CD14-positive monocyte (primary cell): ENCODE data around the gene TRIOBP. TPM values are rescaled to one million over a fixed set of nuclear protein-coding genes. Genes with fewer than 3 reads are reported as not detected.
"Not testable (repeated sequence)": the region's sequence is repeated elsewhere in the genome, so short reads cannot be mapped to it uniquely, and the experiment has no call there.

Experiments used
- DNase-seq, 3 donors: peaks; one replicate each; pipeline ENCODE4 v3.0.0-alpha.2; 2011 to 2022
- H2AFZ ChIP-seq: 2 replicates; pipeline ENCODE4 v1.6.0; 2012; ENCODE audit warnings: mild to moderate bottlenecking, low read depth, low read length, inconsistent platforms; ENCODE audit not compliant: insufficient read depth, poor library complexity, severe bottlenecking
- H3K27ac ChIP-seq, 2 donors: 1 replicate in 1 of 2; 2 replicates in 1 of 2; pipeline ENCODE4 v1.5.1; 2012 to 2013; ENCODE audit warnings: low read length in 2 of 2, control low read depth in 1 of 2, inconsistent platforms in 1 of 2, low read depth in 1 of 2, mild to moderate bottlenecking in 1 of 2
- H3K27me3 ChIP-seq, 2 donors: one replicate each; pipeline versions ENCODE4 v1.6.0 to v1.6.1; 2011 to 2013; ENCODE audit warnings: low read length in 2 of 2; ENCODE audit not compliant: control insufficient read depth in 2 of 2, insufficient read depth in 2 of 2
- H3K36me3 ChIP-seq, 2 donors: replicated peaks in 1 of 2; 1 replicate in 1 of 2; 2 replicates in 1 of 2; pipeline versions ENCODE4 v1.5.1 to v1.6.1; 2012 to 2013; ENCODE audit warnings: low read length in 2 of 2, control low read depth in 1 of 2, inconsistent platforms in 1 of 2, mild to moderate bottlenecking in 1 of 2; ENCODE audit not compliant: insufficient read depth in 2 of 2, control insufficient read depth in 1 of 2
- H3K4me1 ChIP-seq, 2 donors: 1 replicate in 1 of 2; 2 replicates in 1 of 2; pipeline versions ENCODE4 v1.5.1 to v1.6.1; 2012 to 2013; ENCODE audit warnings: low read length in 2 of 2, control low read depth in 1 of 2, inconsistent platforms in 1 of 2, mild to moderate bottlenecking in 1 of 2, moderate library complexity in 1 of 2; ENCODE audit not compliant: insufficient read depth in 2 of 2, control insufficient read depth in 1 of 2
- H3K4me2 ChIP-seq: replicated peaks from 2 replicates; pipeline ENCODE3; 2012; ENCODE audit warnings: low read length, moderate library complexity, mild to moderate bottlenecking; ENCODE audit not compliant: poor library complexity, severe bottlenecking; ENCODE audit errors: extremely low read depth
- H3K4me3 ChIP-seq, 3 experiments: fragments of 200-600 bp in 1 of 3; sonication (generic) in 1 of 3; replicated peaks in 1 of 3; 1 replicate in 2 of 3; 2 replicates in 1 of 3; pipeline ENCODE4 v1.5.1; 2011 to 2013; ENCODE audit warnings: low read length in 3 of 3, mild to moderate bottlenecking in 3 of 3, control low read depth in 2 of 3, low read depth in 2 of 3, inconsistent platforms in 1 of 3, moderate library complexity in 1 of 3
- H3K79me2 ChIP-seq: 2 replicates; pipeline ENCODE4 v1.6.0; 2012; ENCODE audit warnings: mild to moderate bottlenecking, control low read depth, inconsistent platforms, low read length, moderate library complexity; ENCODE audit not compliant: insufficient read depth
- H3K9ac ChIP-seq: 2 replicates; pipeline ENCODE4 v1.6.0; 2017; ENCODE audit warnings: low read length, mild to moderate bottlenecking; ENCODE audit not compliant: insufficient read depth, poor library complexity, severe bottlenecking
- H3K9me3 ChIP-seq, 2 donors: replicated peaks in 1 of 2; 1 replicate in 1 of 2; 2 replicates in 1 of 2; pipeline versions ENCODE4 v1.5.1 to v1.6.1; 2012 to 2013; ENCODE audit warnings: low read length in 2 of 2, control low read depth in 1 of 2; ENCODE audit not compliant: control insufficient read depth in 1 of 2, insufficient read depth in 1 of 2
- H4K20me1 ChIP-seq: 2 replicates; pipeline ENCODE4 v1.6.0; 2012; ENCODE audit warnings: mild to moderate bottlenecking, low read length, control low read depth, moderate library complexity; ENCODE audit not compliant: insufficient read depth
- H3K27ac Mint-ChIP-seq, 7 donors: one replicate each; pipeline ENCODE4 v1.8.0; 2020; ENCODE audit warnings: mild to moderate bottlenecking in 7 of 7, mixed read lengths in 7 of 7, moderate library complexity in 6 of 7, inconsistent platforms in 2 of 7
- H3K27me3 Mint-ChIP-seq, 3 donors: one replicate each; pipeline ENCODE4 v1.8.0; 2021 to 2022; ENCODE audit warnings: low read depth in 3 of 3, mild to moderate bottlenecking in 3 of 3, mixed read lengths in 3 of 3, moderate library complexity in 3 of 3, inconsistent platforms in 1 of 3
- H3K36me3 Mint-ChIP-seq, 2 donors: one replicate each; pipeline ENCODE4 v1.8.0; 2020; ENCODE audit warnings: mixed read lengths in 2 of 2, inconsistent platforms in 1 of 2, mild to moderate bottlenecking in 1 of 2
- H3K4me1 Mint-ChIP-seq: one replicate; pipeline ENCODE4 v1.8.0; 2020; ENCODE audit warnings: mild to moderate bottlenecking, mixed read lengths
- H3K4me3 Mint-ChIP-seq, 2 donors: one replicate each; pipeline ENCODE4 v1.8.0; 2020; ENCODE audit warnings: mild to moderate bottlenecking in 2 of 2, mixed read lengths in 2 of 2, moderate library complexity in 1 of 2
- H3K9me3 Mint-ChIP-seq, 7 donors: one replicate each; pipeline ENCODE4 v1.8.0; 2020 to 2022; ENCODE audit warnings: mixed read lengths in 7 of 7, mild to moderate bottlenecking in 6 of 7, moderate library complexity in 6 of 7, inconsistent platforms in 2 of 7
- CTCF ChIP-seq: fragments of 200-600 bp; IDR thresholded peaks from one replicate; pipeline ENCODE4 v1.8.0; 2022; ENCODE audit warnings: antibody characterized with exemption, mild to moderate bottlenecking
- WGBS: methylation state at CpG from one replicate; pipeline ENCODE4 v1.1.5; 2013; ENCODE audit warnings: missing lambda C conversion rate; ENCODE audit not compliant: insufficient coverage; 5-methylcytosine and 5-hydroxymethylcytosine counted together
- intact Hi-C, 2 donors: fragments of 100-400 bp; cut with micrococcal nuclease; formaldehyde crosslinking; loops; one replicate each; pipeline versions ENCODE4 v1.15.0 to v1.15.1; 2023
- polyA plus RNA-seq, 3 donors: library from polyadenylated mRNA; depleted of rRNA in 1 of 3; unstranded in 2 of 3; stranded (reverse) in 1 of 3; fragments of 300-500 nt in 2 of 3; fragments of >200 nt in 1 of 3; fragmentation: Illumina TruSeq in 2 of 3; gene quantifications; 1 replicate in 2 of 3; 2 replicates in 1 of 3; pipeline ENCODE4 v1.2.3, GENCODE V29; 2012 to 2021

The TRIOBP gene
- polyA plus RNA-seq, 3 donors = 43.0 to 46.6 (median 44.7) TPM

- H3K4me1 Mint-ChIP-seq = no peaks in the 10 kb centered on the region
- WGBS = 100% methylated on average over 1 of the region's 7 CpGs
- no peak overlapping the region for H3K4me2 ChIP-seq
- no peak overlapping the region for H2AFZ ChIP-seq
- H3K4me1 ChIP-seq = no peaks in the 10 kb centered on the region
- H3K9me3 Mint-ChIP-seq = peaks cover 0 to 3% (median 0%) of the 10 kb centered on the region in 7 donors
- H3K27me3 ChIP-seq = no peaks in the 10 kb centered on the region
- no peaks in the 10 kb centered on the region for H3K9me3 ChIP-seq
- H3K4me3 Mint-ChIP-seq = no peak overlapping the region
- no peaks in the 10 kb centered on the region for H3K79me2 ChIP-seq
- no peak for TF ChIP-seq CTCF
- H3K36me3 ChIP-seq = peaks cover 0 to 2% of the 10 kb centered on the region in 2 donors
- DNase-seq = no peak
- no peak overlapping the region for H3K4me3 ChIP-seq
- intact Hi-C loops = no loop called here
- H3K27ac ChIP-seq = no peak overlapping the region
- no peak overlapping the region for H3K9ac ChIP-seq
- H3K36me3 Mint-ChIP-seq = peaks cover 19 to 44% of the 10 kb centered on the region in 2 donors
- H3K27ac Mint-ChIP-seq = no peak overlapping the region
- no peaks in the 10 kb centered on the region for H4K20me1 ChIP-seq
- H3K27me3 Mint-ChIP-seq = peaks cover 0 to 2% (median 0%) of the 10 kb centered on the region in 3 donors
Observed at GRCh38 chr22:37715760-37716159, 18.9 kb downstream of the TRIOBP start.

- H3K27me3 ChIP-seq = no peaks in the 10 kb centered on the region
- peaks cover 0 to 3% (median 0%) of the 10 kb centered on the region in 7 donors for H3K9me3 Mint-ChIP-seq
Observed at GRCh38 chr22:37716708-37717107, 19.9 kb downstream of the TRIOBP start.

GRCh38 chr22:37717235-37717634 is 20.4 kb downstream of the TRIOBP start:
- H2AFZ ChIP-seq, H3K36me3 ChIP-seq, H3K27ac ChIP-seq, H3K27me3 Mint-ChIP-seq, H3K4me3 ChIP-seq, H3K79me2 ChIP-seq, H3K9ac ChIP-seq, H3K27me3 ChIP-seq, H3K4me1 ChIP-seq, H3K4me2 ChIP-seq, H3K9me3 Mint-ChIP-seq, intact Hi-C loops, H3K4me1 Mint-ChIP-seq, H3K27ac Mint-ChIP-seq, H4K20me1 ChIP-seq, DNase-seq, H3K9me3 ChIP-seq: not testable (repeated sequence)
- WGBS = 100% methylated on average over 3 of the region's 7 CpGs
- peaks cover 19 to 43% of the 10 kb centered on the region in 2 donors for H3K36me3 Mint-ChIP-seq
- peak overlapping the region in 1 of 2 donors; percentile 49 for H3K4me3 Mint-ChIP-seq

More at GRCh38 chr22:37716708-37717107, 19.9 kb downstream of the TRIOBP start:
- 89% methylated on average over 6 of the region's 9 CpGs for WGBS
- no peaks in the 10 kb centered on the region for H3K4me1 ChIP-seq
- no peak overlapping the region for H2AFZ ChIP-seq
- H3K9me3 ChIP-seq = no peaks in the 10 kb centered on the region
- Mint-ChIP-seq H3K36me3 (peaks cover 19 to 43% of the 10 kb centered on the region in 2 donors), H3K4me3 (no peak overlapping the region), H3K4me1 (no peaks in the 10 kb centered on the region), H3K27me3 (peaks cover 0 to 2% (median 0%) of the 10 kb centered on the region in 3 donors), H3K27ac (no peak overlapping the region)
- H3K9ac ChIP-seq = no peak overlapping the region
- H4K20me1 ChIP-seq = no peaks in the 10 kb centered on the region
- intact Hi-C loops = no loop called here
- no peak for DNase-seq
- H3K36me3 ChIP-seq = no peaks in the 10 kb centered on the region
- no peaks in the 10 kb centered on the region for H3K79me2 ChIP-seq
- TF ChIP-seq CTCF = no peak
- no peak overlapping the region for H3K4me2 ChIP-seq
- no peak overlapping the region for H3K27ac ChIP-seq
- no peak overlapping the region for H3K4me3 ChIP-seq
